ENCODE data around the gene SDHA. TPM values are rescaled to one million over a fixed set of nuclear protein-coding genes. Genes with fewer than 3 reads are reported as not detected.

SDHA gene
- total and polyA plus RNA-seq, 9 donors, result 69.6 to 169 (median 103) TPM

DNA sequence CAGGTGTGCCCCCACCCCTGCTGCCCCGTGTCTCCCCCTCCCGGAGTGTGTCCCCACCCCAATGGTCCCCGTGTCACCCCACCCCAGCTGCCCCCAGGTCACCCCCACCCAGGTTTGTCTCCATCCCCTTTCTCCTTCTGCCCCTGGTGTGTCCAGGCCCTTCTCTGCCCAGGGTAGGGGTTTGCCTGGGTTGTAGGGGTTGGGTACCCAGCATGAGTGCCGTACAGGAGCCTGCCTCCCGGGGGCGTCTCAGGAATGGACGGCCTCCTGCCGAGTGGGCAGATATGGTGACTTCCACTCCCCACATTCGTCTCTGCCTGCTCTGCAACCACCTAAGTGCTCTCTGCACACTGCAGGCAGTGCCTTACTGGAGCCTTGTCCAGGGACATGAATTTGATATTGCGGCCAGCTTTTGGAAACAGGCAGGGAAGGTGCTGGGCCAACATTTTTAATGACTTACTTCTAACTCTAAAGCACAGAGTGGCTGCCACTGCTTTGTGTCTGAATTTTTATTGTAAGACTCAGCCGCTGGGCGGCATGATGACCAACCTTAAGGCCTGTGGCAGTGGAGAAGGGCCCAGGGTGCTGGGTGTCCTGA, 20.1 kb upstream of the SDHA start:
- DNase-seq, result peak in 1 of 5 donors; percentile 8
- Histone ChIP-seq H3K27me3 (no peaks in the 10 kb centered on the region), H3K9me3 (no peaks in the 10 kb centered on the region), H3K27ac (no peak overlapping the region), H3K4me1 (ENCODE audit: insufficient read depth) (no peaks in the 10 kb centered on the region), H3K36me3 (no peaks in the 10 kb centered on the region), H3K4me3 (no peak overlapping the region)
- intact Hi-C loops (cut with DNase I), result no loop called here
- WGBS, 3 donors, result 68 to 81% (median 75%) methylated on average over 12 of the region's 12 CpGs
- TF ChIP-seq EP300 (IDR thresholded peaks at IDR 0.05) (no peak), POLR2A (IDR thresholded peaks at IDR 0.05) (no peak)
- TF ChIP-seq, protein P1, sequence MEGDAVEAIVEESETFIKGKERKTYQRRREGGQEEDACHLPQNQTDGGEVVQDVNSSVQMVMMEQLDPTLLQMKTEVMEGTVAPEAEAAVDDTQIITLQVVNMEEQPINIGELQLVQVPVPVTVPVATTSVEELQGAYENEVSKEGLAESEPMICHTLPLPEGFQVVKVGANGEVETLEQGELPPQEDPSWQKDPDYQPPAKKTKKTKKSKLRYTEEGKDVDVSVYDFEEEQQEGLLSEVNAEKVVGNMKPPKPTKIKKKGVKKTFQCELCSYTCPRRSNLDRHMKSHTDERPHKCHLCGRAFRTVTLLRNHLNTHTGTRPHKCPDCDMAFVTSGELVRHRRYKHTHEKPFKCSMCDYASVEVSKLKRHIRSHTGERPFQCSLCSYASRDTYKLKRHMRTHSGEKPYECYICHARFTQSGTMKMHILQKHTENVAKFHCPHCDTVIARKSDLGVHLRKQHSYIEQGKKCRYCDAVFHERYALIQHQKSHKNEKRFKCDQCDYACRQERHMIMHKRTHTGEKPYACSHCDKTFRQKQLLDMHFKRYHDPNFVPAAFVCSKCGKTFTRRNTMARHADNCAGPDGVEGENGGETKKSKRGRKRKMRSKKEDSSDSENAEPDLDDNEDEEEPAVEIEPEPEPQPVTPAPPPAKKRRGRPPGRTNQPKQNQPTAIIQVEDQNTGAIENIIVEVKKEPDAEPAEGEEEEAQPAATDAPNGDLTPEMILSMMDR (IDR thresholded peaks at IDR 0.05), result no peak

- TF ChIP-seq EP300 (IDR thresholded peaks at IDR 0.05) (no peak), POLR2A (IDR thresholded peaks at IDR 0.05) (no peak)
- TF ChIP-seq, protein P1 (IDR thresholded peaks at IDR 0.05), result no peak
Observed at GRCh38 chr5:198516-199196, 19.5 kb upstream of the SDHA start.

GRCh38 chr5:199197-199949, 18.7 kb upstream of the SDHA start:
- no peaks in the 10 kb centered on the region for H3K36me3 ChIP-seq
- DNase-seq, result peak in 1 of 5 donors; percentile 16
- TF ChIP-seq, protein P1 (IDR thresholded peaks at IDR 0.05), result no peak
- no peak for TF ChIP-seq EP300 (IDR thresholded peaks at IDR 0.05)
- no peak for TF ChIP-seq POLR2A (IDR thresholded peaks at IDR 0.05)

More at GRCh38 chr5:198516-199196, 19.5 kb upstream of the SDHA start:
- no peak overlapping the region for H3K27ac ChIP-seq
- intact Hi-C loops (cut with DNase I), result no loop called here
- DNase-seq, result peak in 1 of 5 donors; percentile 20
- WGBS, 3 donors, result 96 to 97% (median 96%) methylated on average over 18 to 21 of the region's 21 CpGs
- no peaks in the 10 kb centered on the region for H3K9me3 ChIP-seq
- H3K4me3 ChIP-seq, result no peak overlapping the region
- no peaks in the 10 kb centered on the region for H3K36me3 ChIP-seq
- no peaks in the 10 kb centered on the region for H3K27me3 ChIP-seq
- no peaks in the 10 kb centered on the region for H3K4me1 ChIP-seq (ENCODE audit: insufficient read depth)

DNA sequence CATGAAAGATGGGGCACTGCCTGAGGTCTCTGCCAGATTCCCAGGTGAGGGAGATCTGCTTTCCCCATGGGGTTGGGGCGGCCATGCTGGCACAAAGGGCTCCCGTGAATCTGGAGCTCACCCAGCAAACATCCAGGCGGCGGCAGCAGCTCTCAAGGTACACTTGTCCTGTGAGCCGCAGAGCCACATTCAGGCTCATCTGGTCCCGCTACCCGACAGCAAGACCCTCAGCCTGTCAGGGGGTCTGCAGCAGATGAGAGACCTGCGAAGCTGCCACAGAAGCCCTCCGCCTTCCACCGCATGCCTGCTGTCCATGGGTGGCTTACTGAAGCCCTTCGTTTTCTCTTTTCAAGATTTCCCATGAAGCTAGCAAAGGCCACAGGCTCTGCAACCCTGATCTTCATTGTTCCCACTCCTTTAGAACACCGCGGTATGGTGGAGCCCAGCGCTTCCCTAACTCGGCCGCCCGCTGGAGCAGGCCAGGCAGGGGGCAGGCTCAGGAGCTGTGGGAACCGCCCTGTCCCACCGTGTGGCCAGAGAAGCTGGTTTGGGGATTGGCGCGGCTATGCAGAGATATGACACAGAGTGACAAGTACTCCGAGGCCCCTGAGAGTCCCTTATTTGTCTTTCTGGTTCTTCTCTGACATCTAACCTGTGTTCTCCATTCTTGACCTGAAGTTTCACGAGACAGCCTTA, 18.0 kb upstream of the SDHA start:
- peak in 1 of 5 donors; percentile 15 for DNase-seq
- H3K36me3 ChIP-seq, result no peaks in the 10 kb centered on the region
- no peaks in the 10 kb centered on the region for H3K9me3 ChIP-seq
- H3K27ac ChIP-seq, result no peak overlapping the region
- H3K27me3 ChIP-seq, result no peaks in the 10 kb centered on the region
- H3K4me3 ChIP-seq, result no peak overlapping the region
- H3K4me1 ChIP-seq (ENCODE audit: insufficient read depth), result no peaks in the 10 kb centered on the region
- TF ChIP-seq, protein P1 (IDR thresholded peaks at IDR 0.05), result no peak
- TF ChIP-seq EP300 (IDR thresholded peaks at IDR 0.05) (no peak), POLR2A (IDR thresholded peaks at IDR 0.05) (no peak)
- intact Hi-C loops (cut with DNase I), result no loop called here
- WGBS, 3 donors, result 88 to 92% (median 89%) methylated on average over 23 of the region's 23 CpGs

More at GRCh38 chr5:199197-199949, 18.7 kb upstream of the SDHA start:
- H3K4me1 ChIP-seq (ENCODE audit: insufficient read depth), result no peaks in the 10 kb centered on the region
- H3K27ac ChIP-seq, result no peak overlapping the region
- H3K4me3 ChIP-seq, result no peak overlapping the region
- WGBS, 3 donors, result 90 to 95% (median 95%) methylated on average over 16 of the region's 16 CpGs
- no peaks in the 10 kb centered on the region for H3K9me3 ChIP-seq
- H3K27me3 ChIP-seq, result no peaks in the 10 kb centered on the region
- intact Hi-C loops (cut with DNase I), result no loop called here
